B cell (primary cell): ENCODE data around the gene VPS13D. TPM values are rescaled to one million over a fixed set of nuclear protein-coding genes. Genes with fewer than 3 reads are reported as not detected.

Experiments
- ATAC-seq: fragments of 200-7000 bp; cut with Tn5 transposase; one replicate; pipeline ENCODE4 v1.10.0; 2021; ENCODE audit warnings: low read depth, mild to moderate bottlenecking, moderate number of reproducible peaks, moderate library complexity
- CTCF ChIA-PET: fragments of 350-600 bp; sonication (Branson Sonifier 250); formaldehyde crosslinking; loops from one replicate; lab custom pipeline; 2021; ENCODE audit warnings: antibody characterized with exemption, inconsistent platforms; lab: Charles Lee
- POLR2A ChIA-PET: fragments of 350-600 bp; sonication (Branson Sonifier 250); formaldehyde crosslinking; loops from one replicate; lab custom pipeline; 2021; ENCODE audit warnings: antibody characterized with exemption; lab: Charles Lee
- DNase-seq: peaks from one replicate; pipeline ENCODE4 v3.0.0; 2013
- H2AFZ ChIP-seq: 2 replicates; pipeline ENCODE4 v1.6.1; 2012; ENCODE audit warnings: mild to moderate bottlenecking, low read depth, low read length; ENCODE audit not compliant: insufficient read depth, poor library complexity, severe bottlenecking
- H3K27ac ChIP-seq, 2 donors: 1 replicate in 1 of 2; 2 replicates in 1 of 2; pipeline ENCODE4 v1.5.1; 2012 to 2013; ENCODE audit warnings: low read length in 2 of 2, mild to moderate bottlenecking in 2 of 2, moderate library complexity in 1 of 2
- H3K27me3 ChIP-seq, 4 experiments: fragments of 200-600 bp in 1 of 4; sonication (generic) in 1 of 4; replicated peaks in 1 of 4; 1 replicate in 2 of 4; 2 replicates in 2 of 4; pipeline versions ENCODE4 v1.6.1 to v1.7.0; 2013 to 2016; ENCODE audit warnings: low read length in 3 of 4, mild to moderate bottlenecking in 2 of 4, mixed read lengths in 1 of 4, moderate library complexity in 1 of 4; ENCODE audit not compliant: insufficient read depth in 4 of 4, control insufficient read depth in 3 of 4; ENCODE audit errors: control extremely low read depth in 1 of 4
- H3K36me3 ChIP-seq, 2 experiments: replicated peaks in 1 of 2; 1 replicate in 1 of 2; 2 replicates in 1 of 2; pipeline versions ENCODE4 v1.6.1 to v1.7.1; 2013; ENCODE audit warnings: low read length in 1 of 2; ENCODE audit not compliant: insufficient read depth in 2 of 2, control insufficient read depth in 1 of 2; ENCODE audit errors: control extremely low read depth in 1 of 2, extremely low read depth in 1 of 2
- H3K4me1 ChIP-seq, 2 donors: fragments of 200-600 bp in 1 of 2; sonication (generic) in 1 of 2; 1 replicate in 1 of 2; 2 replicates in 1 of 2; pipeline versions ENCODE4 v1.5.1 to v1.6.1; 2013 to 2017; ENCODE audit warnings: low read length in 2 of 2; ENCODE audit not compliant: control insufficient read depth in 2 of 2, insufficient read depth in 2 of 2
- H3K4me2 ChIP-seq: replicated peaks from 2 replicates; pipeline ENCODE3; 2012; ENCODE audit warnings: mild to moderate bottlenecking, low read depth, low read length; ENCODE audit not compliant: poor library complexity, severe bottlenecking
- H3K4me3 ChIP-seq, 5 experiments: fragments of 200-600 bp in 1 of 5; sonication (generic) in 1 of 5; 1 replicate in 3 of 5; 2 replicates in 2 of 5; pipeline versions ENCODE4 v1.5.1 to v1.7.0; 2011 to 2016; ENCODE audit warnings: low read length in 4 of 5, mild to moderate bottlenecking in 4 of 5, low read depth in 2 of 5, control low read depth in 1 of 5, moderate library complexity in 1 of 5; ENCODE audit not compliant: insufficient read depth in 1 of 5; ENCODE audit errors: control extremely low read depth in 1 of 5, extremely low read depth in 1 of 5
- H3K79me2 ChIP-seq: fragments of 200-600 bp; sonication (generic); one replicate; pipeline ENCODE4 v1.6.0; 2016; ENCODE audit warnings: low read length; ENCODE audit not compliant: control insufficient read depth, insufficient read depth
- H3K9ac ChIP-seq: fragments of 200-600 bp; sonication (generic); 2 replicates; pipeline ENCODE4 v1.6.1; 2017; ENCODE audit warnings: mild to moderate bottlenecking, low read length, moderate library complexity
- H3K9me3 ChIP-seq, 3 donors: one replicate each; pipeline versions ENCODE4 v1.6.1 to v1.7.1; 2013; ENCODE audit warnings: low read length in 2 of 3; ENCODE audit not compliant: control insufficient read depth in 2 of 3, insufficient read depth in 1 of 3; ENCODE audit errors: control extremely low read depth in 1 of 3
- H4K20me1 ChIP-seq: 2 replicates; pipeline ENCODE4 v1.6.0; 2012; ENCODE audit warnings: mild to moderate bottlenecking, low read length; ENCODE audit not compliant: insufficient read depth, control insufficient read depth, poor library complexity, severe bottlenecking
- H3K27ac Mint-ChIP-seq: one replicate; pipeline ENCODE4 v1.8.0; 2021; ENCODE audit warnings: mixed read lengths
- H3K27me3 Mint-ChIP-seq: one replicate; pipeline ENCODE4 v1.8.0; 2021; ENCODE audit warnings: mixed read lengths
- H3K4me1 Mint-ChIP-seq: one replicate; pipeline ENCODE4 v1.8.0; 2021; ENCODE audit warnings: mixed read lengths
- H3K4me3 Mint-ChIP-seq: one replicate; pipeline ENCODE4 v1.8.0; 2021; ENCODE audit warnings: mixed read lengths
- H3K9me3 Mint-ChIP-seq: one replicate; pipeline ENCODE4 v1.8.0; 2022; ENCODE audit warnings: mixed read lengths; ENCODE audit not compliant: insufficient read depth
- EZH2 ChIP-seq: IDR thresholded peaks from 2 replicates; pipeline ENCODE4 v1.6.1; 2012; ENCODE audit warnings: borderline replicate concordance, low read depth, mild to moderate bottlenecking, moderate library complexity, low read length; ENCODE audit not compliant: insufficient read depth, poor library complexity, severe bottlenecking
- WGBS: methylation state at CpG from one replicate; pipeline ENCODE4 v1.1.5; 2013; ENCODE audit warnings: missing lambda C conversion rate; ENCODE audit not compliant: insufficient coverage; 5-methylcytosine and 5-hydroxymethylcytosine counted together
- intact Hi-C: fragments of 100-400 bp; cut with micrococcal nuclease; formaldehyde crosslinking; loops from one replicate; pipeline ENCODE4 v1.10.0; 2022
- polyA plus RNA-seq: library from polyadenylated mRNA; depleted of rRNA; stranded (reverse); fragments of >200 nt; gene quantifications from 2 replicates; pipeline ENCODE4 v1.2.3, GENCODE V29; 2012
- total RNA-seq, 2 donors: library from RNA; stranded (reverse); fragments of 120-200 nt in 1 of 2; gene quantifications; 1 replicate in 1 of 2; 2 replicates in 1 of 2; pipeline versions ENCODE4 v1.2.3 to v1.2.4, GENCODE V29; 2013 to 2022
- TF ChIP-seq, protein P1 (sequence below): fragments of 200-600 bp; IDR thresholded peaks from one replicate; pipeline ENCODE4 v1.8.0; 2022; ENCODE audit warnings: antibody characterized with exemption, mild to moderate bottlenecking

VPS13D gene
- total and polyA plus RNA-seq, 2 donors (not counting 1 experiment from before 2014, with no cell fraction given): 29.9 to 104 TPM

DNA sequence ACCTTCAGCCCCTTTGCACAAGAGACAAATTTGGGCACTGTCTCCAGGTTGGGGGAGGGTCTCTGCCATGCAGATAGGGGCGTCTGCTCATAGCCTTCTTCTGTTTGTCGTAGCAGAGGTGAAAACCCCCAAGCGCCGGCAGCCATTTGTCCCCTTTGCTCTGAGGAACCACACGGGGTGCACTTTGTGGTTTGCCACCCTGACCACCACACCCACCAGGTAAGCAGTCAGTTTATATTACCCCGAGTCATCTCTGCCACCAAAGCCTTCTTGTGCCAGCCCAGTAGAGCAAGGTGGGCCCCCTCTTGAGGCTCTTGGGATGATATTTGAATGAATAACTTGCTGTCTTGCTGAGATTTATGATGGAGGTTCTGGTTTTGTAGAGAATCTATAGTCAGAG is 111.8 kb downstream of the VPS13D start:
- DNase-seq (no peak), ATAC-seq (no peak)
- Histone ChIP-seq H3K36me3 (peaks cover 0 to 16% of the 10 kb centered on the region in 2 experiments), H3K27me3 (no peaks in the 10 kb centered on the region), H3K9ac (no peak overlapping the region), H4K20me1 (no peaks in the 10 kb centered on the region), H3K27ac (no peak overlapping the region), H3K4me2 (no peak overlapping the region), H3K4me1 (peaks cover 22 to 26% of the 10 kb centered on the region in 2 donors), H3K79me2 (no peaks in the 10 kb centered on the region), H3K9me3 (no peaks in the 10 kb centered on the region), H3K4me3 (no peak overlapping the region), H2AFZ (no peak overlapping the region)
- intact Hi-C loops: no loop called here
- no peak for TF ChIP-seq EZH2
- TF ChIP-seq, protein P1, sequence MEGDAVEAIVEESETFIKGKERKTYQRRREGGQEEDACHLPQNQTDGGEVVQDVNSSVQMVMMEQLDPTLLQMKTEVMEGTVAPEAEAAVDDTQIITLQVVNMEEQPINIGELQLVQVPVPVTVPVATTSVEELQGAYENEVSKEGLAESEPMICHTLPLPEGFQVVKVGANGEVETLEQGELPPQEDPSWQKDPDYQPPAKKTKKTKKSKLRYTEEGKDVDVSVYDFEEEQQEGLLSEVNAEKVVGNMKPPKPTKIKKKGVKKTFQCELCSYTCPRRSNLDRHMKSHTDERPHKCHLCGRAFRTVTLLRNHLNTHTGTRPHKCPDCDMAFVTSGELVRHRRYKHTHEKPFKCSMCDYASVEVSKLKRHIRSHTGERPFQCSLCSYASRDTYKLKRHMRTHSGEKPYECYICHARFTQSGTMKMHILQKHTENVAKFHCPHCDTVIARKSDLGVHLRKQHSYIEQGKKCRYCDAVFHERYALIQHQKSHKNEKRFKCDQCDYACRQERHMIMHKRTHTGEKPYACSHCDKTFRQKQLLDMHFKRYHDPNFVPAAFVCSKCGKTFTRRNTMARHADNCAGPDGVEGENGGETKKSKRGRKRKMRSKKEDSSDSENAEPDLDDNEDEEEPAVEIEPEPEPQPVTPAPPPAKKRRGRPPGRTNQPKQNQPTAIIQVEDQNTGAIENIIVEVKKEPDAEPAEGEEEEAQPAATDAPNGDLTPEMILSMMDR: no peak
- Mint-ChIP-seq H3K9me3 (no peaks in the 10 kb centered on the region), H3K27ac (peak overlapping the region; percentile 42), H3K27me3 (no peaks in the 10 kb centered on the region), H3K4me1 (peaks cover 43% of the 10 kb centered on the region), H3K4me3 (no peak overlapping the region)
- ChIA-PET POLR2A (no interaction called here), CTCF (no interaction called here)
- WGBS: 70% methylated on average over 2 of the region's 6 CpGs

DNA sequence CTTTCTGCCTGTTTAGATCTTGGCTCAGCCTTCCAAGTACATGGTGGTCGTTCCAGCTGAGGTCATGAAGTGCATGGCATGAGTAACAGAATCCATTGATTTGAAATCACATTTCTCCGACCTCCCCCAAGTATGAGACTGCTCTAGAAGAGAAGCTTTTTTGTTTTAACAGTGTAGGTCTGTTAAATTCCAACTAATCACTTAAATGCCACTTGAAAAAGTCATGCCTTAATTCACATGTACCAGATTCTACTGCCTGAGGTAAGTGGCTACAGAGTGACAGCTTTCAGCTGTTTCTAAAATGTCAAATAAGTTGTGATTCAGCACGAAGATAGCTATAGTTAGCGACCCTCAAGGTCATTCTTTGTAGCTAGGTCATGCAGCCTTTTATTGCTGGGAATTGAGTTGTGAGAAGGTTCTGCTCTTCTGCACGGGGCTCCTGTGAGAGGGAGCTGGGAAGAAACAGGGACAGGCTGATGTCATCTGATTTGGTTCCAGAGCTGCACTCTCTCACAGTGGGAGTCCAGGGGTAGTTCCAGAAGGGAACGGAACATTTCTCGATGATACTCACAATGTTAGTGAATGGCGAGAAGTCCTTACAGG is 112.7 kb downstream of the VPS13D start:
- H3K9ac ChIP-seq: no peak overlapping the region
- no peaks in the 10 kb centered on the region for H3K9me3 ChIP-seq
- no peak overlapping the region for H3K4me3 Mint-ChIP-seq
- TF ChIP-seq EZH2: no peak
- TF ChIP-seq, protein P1: no peak
- POLR2A ChIA-PET: no interaction called here
- H3K27ac Mint-ChIP-seq: peak overlapping the region; percentile 47
- H4K20me1 ChIP-seq: no peaks in the 10 kb centered on the region
- no peak overlapping the region for H2AFZ ChIP-seq
- no peak overlapping the region for H3K4me2 ChIP-seq
- no peak overlapping the region for H3K4me3 ChIP-seq
- intact Hi-C loops: no loop called here
- no peaks in the 10 kb centered on the region for H3K27me3 Mint-ChIP-seq
- no peaks in the 10 kb centered on the region for H3K9me3 Mint-ChIP-seq
- H3K27ac ChIP-seq: no peak overlapping the region
- H3K36me3 ChIP-seq: peaks cover 0 to 20% of the 10 kb centered on the region in 2 experiments
- WGBS: 97% methylated on average over 3 of the region's 8 CpGs
- peaks cover 44% of the 10 kb centered on the region for H3K4me1 Mint-ChIP-seq
- peaks cover 22 to 26% of the 10 kb centered on the region in 2 donors for H3K4me1 ChIP-seq
- no peak for DNase-seq
- no peaks in the 10 kb centered on the region for H3K79me2 ChIP-seq
- CTCF ChIA-PET: no interaction called here
- no peak for ATAC-seq
- no peaks in the 10 kb centered on the region for H3K27me3 ChIP-seq
